Neural cell (in vitro differentiated cells): ENCODE results near the gene USH1C. TPM values are rescaled to one million over a fixed set of nuclear protein-coding genes. Genes with fewer than 3 reads are reported as not detected.

ENCODE experiments used
- H2AFZ ChIP-seq: fragments of 200-600, 300-800 bp; sonication (generic), shearing (Covaris generic); 2 replicates; pipeline ENCODE4 v1.6.0; 2014; ENCODE audit warnings: low read depth, mild to moderate bottlenecking, antibody characterized with exemption, low read length, moderate library complexity
- H3F3A ChIP-seq: fragments of 200-600 bp; shearing (Covaris generic); 2 replicates; pipeline ENCODE4 v1.6.1; 2016; ENCODE audit warnings: mild to moderate bottlenecking, moderate library complexity, mixed read lengths, antibody characterized with exemption, low read length; ENCODE audit not compliant: insufficient read depth, poor library complexity, severe bottlenecking
- H3K27ac ChIP-seq: fragments of 200-600, 300-800 bp; sonication (generic), shearing (Covaris generic); 2 replicates; pipeline ENCODE4 v1.5.1; 2014; ENCODE audit warnings: mild to moderate bottlenecking, low read length, moderate library complexity
- H3K27me3 ChIP-seq: fragments of 300-800, 200-600 bp; sonication (generic), shearing (Covaris generic); 2 replicates; pipeline ENCODE4 v1.6.0; 2014; ENCODE audit warnings: mild to moderate bottlenecking, low read depth, low read length, moderate library complexity; ENCODE audit not compliant: insufficient read depth
- H3K36me3 ChIP-seq: fragments of 300-800, 200-600 bp; sonication (generic), shearing (Covaris generic); 2 replicates; pipeline ENCODE4 v1.5.1; 2014; ENCODE audit warnings: mild to moderate bottlenecking, antibody characterized with exemption, low read length, moderate library complexity; ENCODE audit not compliant: insufficient read depth
- H3K4me2 ChIP-seq: fragments of 300-800, 200-600 bp; sonication (generic), shearing (Covaris generic); 2 replicates; pipeline ENCODE4 v1.6.0; 2014; ENCODE audit warnings: mild to moderate bottlenecking, low read length
- H3K4me3 ChIP-seq: fragments of 300-800, 200-600 bp; sonication (generic), shearing (Covaris generic); 2 replicates; pipeline ENCODE4 v1.5.1; 2014; ENCODE audit warnings: mild to moderate bottlenecking, low read length, moderate library complexity
- H3K79me2 ChIP-seq: fragments of 200-600 bp; shearing (Covaris generic); replicated peaks from 2 replicates; pipeline ENCODE4 v1.6.0; 2014; ENCODE audit warnings: mild to moderate bottlenecking, low read length, moderate library complexity; ENCODE audit not compliant: insufficient read depth
- H3K9ac ChIP-seq: fragments of 300-800, 200-600 bp; sonication (generic), shearing (Covaris generic); 2 replicates; pipeline ENCODE4 v1.6.1; 2016; ENCODE audit warnings: mild to moderate bottlenecking, low read length, mixed read lengths
- H3K9me2 ChIP-seq: fragments of 200-600 bp; shearing (Covaris generic); 2 replicates; pipeline ENCODE4 v1.6.1; 2016; ENCODE audit warnings: mild to moderate bottlenecking, low read length, mixed read lengths; ENCODE audit not compliant: insufficient read depth
- H3K9me3 ChIP-seq: fragments of 200-600, 300-800 bp; sonication (generic), shearing (Covaris generic); 2 replicates; pipeline ENCODE4 v1.6.1; 2016; ENCODE audit warnings: mild to moderate bottlenecking, mixed run types, low read length, moderate library complexity, mixed read lengths
- H4K20me1 ChIP-seq: fragments of 200-600 bp; shearing (Covaris generic); 2 replicates; pipeline ENCODE4 v1.6.1; 2016; ENCODE audit warnings: mild to moderate bottlenecking, mixed run types; ENCODE audit not compliant: insufficient read depth
- EZH2 ChIP-seq: fragments of 200-600, 300-800 bp; shearing (Covaris generic), sonication (generic); IDR thresholded peaks from 2 replicates; pipeline ENCODE4 v1.6.1; 2014; ENCODE audit warnings: antibody characterized with exemption, low read length, borderline replicate concordance, mild to moderate bottlenecking; ENCODE audit not compliant: insufficient read depth, poor library complexity, severe bottlenecking
- POLR2AphosphoS5 ChIP-seq: IDR thresholded peaks from 2 replicates; pipeline ENCODE4 v1.6.1; 2012
- polyA plus RNA-seq: library from polyadenylated mRNA; depleted of rRNA; stranded (reverse); fragments of >200 nt; gene quantifications from 2 replicates; pipeline ENCODE4 v1.2.3, GENCODE V29; 2014
- TF ChIP-seq, protein P1 (sequence below): IDR thresholded peaks from 2 replicates; pipeline ENCODE4 v1.6.1; 2012; ENCODE audit warnings: borderline replicate concordance

The USH1C gene
- polyA plus RNA-seq, 1 donor from 2014 or later, result 0.67 TPM

DNA sequence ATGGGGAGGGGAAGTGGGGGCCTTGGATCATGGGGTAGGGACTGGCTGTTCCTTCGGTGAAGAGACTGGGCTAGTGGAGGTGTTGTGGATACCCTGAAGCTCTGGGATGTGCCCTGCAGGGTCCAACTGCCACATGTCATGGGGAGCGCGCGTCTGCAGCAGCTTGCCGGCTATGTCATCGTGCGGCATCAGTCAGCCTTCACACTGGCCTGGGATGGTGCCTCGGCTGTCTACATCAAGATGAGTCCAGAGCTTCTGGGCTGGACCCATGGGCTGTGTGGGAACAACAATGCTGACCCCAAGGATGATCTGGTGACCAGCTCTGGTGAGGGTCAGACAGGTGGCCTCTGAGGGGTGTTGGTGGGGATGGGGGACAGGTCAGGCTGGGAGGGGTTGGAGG, 12.8 kb upstream of the USH1C start:
- Histone ChIP-seq H3K4me2 (no peak overlapping the region), H3F3A (no peaks in the 10 kb centered on the region), H3K27ac (no peak overlapping the region), H3K27me3 (no peaks in the 10 kb centered on the region), H3K4me3 (no peak overlapping the region), H3K9ac (no peak overlapping the region), H2AFZ (no peak overlapping the region), H4K20me1 (no peaks in the 10 kb centered on the region), H3K79me2 (no peaks in the 10 kb centered on the region), H3K9me2 (no peaks in the 10 kb centered on the region), H3K9me3 (no peaks in the 10 kb centered on the region), H3K36me3 (no peaks in the 10 kb centered on the region)
- TF ChIP-seq, protein P1, sequence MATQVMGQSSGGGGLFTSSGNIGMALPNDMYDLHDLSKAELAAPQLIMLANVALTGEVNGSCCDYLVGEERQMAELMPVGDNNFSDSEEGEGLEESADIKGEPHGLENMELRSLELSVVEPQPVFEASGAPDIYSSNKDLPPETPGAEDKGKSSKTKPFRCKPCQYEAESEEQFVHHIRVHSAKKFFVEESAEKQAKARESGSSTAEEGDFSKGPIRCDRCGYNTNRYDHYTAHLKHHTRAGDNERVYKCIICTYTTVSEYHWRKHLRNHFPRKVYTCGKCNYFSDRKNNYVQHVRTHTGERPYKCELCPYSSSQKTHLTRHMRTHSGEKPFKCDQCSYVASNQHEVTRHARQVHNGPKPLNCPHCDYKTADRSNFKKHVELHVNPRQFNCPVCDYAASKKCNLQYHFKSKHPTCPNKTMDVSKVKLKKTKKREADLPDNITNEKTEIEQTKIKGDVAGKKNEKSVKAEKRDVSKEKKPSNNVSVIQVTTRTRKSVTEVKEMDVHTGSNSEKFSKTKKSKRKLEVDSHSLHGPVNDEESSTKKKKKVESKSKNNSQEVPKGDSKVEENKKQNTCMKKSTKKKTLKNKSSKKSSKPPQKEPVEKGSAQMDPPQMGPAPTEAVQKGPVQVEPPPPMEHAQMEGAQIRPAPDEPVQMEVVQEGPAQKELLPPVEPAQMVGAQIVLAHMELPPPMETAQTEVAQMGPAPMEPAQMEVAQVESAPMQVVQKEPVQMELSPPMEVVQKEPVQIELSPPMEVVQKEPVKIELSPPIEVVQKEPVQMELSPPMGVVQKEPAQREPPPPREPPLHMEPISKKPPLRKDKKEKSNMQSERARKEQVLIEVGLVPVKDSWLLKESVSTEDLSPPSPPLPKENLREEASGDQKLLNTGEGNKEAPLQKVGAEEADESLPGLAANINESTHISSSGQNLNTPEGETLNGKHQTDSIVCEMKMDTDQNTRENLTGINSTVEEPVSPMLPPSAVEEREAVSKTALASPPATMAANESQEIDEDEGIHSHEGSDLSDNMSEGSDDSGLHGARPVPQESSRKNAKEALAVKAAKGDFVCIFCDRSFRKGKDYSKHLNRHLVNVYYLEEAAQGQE, result no peak
- no peak for TF ChIP-seq EZH2

DNA sequence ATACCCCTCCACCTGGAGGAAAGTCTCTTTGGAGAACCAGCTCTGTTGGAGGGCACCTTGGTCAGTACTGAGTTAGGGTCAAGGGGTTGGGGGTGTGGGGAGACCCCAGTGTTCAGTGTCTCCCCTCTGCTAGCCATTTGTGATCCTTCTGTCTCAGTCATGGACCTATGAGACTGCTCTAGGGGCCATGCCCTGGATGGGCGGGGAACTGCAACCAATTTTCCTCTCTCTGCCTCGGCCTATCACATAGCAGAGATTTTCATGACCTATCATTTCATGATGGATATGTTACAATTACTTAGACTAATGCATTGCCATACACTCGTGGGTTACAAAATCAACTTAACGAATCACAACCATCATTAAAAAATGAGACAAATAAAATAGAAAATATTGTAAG, 10.3 kb upstream of the USH1C start:
- Histone ChIP-seq H3K36me3 (no peaks in the 10 kb centered on the region), H3K27ac (no peak overlapping the region), H3F3A (no peaks in the 10 kb centered on the region), H4K20me1 (no peaks in the 10 kb centered on the region), H3K9ac (no peak overlapping the region), H3K9me3 (no peaks in the 10 kb centered on the region), H3K27me3 (no peaks in the 10 kb centered on the region), H3K4me2 (no peak overlapping the region), H2AFZ (no peak overlapping the region), H3K79me2 (no peaks in the 10 kb centered on the region), H3K4me3 (no peak overlapping the region), H3K9me2 (no peaks in the 10 kb centered on the region)
- TF ChIP-seq POLR2AphosphoS5, result no peak
- TF ChIP-seq, protein P1, result no peak

DNA sequence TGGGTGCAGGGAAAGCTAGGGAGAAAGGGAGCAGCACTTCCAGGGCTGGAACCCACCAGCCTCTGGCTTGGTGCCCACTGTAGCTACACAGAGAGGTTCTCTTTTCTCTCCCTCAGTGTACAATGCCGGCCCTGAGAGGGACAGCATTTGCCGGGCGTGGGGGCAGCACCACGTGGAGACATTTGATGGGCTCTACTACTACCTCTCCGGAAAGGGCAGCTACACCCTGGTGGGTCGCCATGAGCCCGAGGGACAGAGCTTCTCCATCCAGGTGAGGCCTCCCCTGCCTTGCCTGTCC, 9.0 kb upstream of the USH1C start:
- Histone ChIP-seq H3F3A (no peaks in the 10 kb centered on the region), H3K4me3 (no peak overlapping the region), H3K79me2 (no peaks in the 10 kb centered on the region), H2AFZ (no peak overlapping the region), H3K9me3 (no peaks in the 10 kb centered on the region), H3K9ac (no peak overlapping the region), H3K9me2 (no peaks in the 10 kb centered on the region), H4K20me1 (no peaks in the 10 kb centered on the region), H3K27ac (no peak overlapping the region), H3K36me3 (no peaks in the 10 kb centered on the region), H3K27me3 (no peaks in the 10 kb centered on the region), H3K4me2 (no peak overlapping the region)
- no peak for TF ChIP-seq POLR2AphosphoS5
